Activated effector memory CD4-positive, alpha-beta T cell treated with Interleukin-2 at 50 U/mL for 16 hours (primary cell): ENCODE measurements around the gene ALDH3A1.
A peak's percentile ranks its signal among the peaks of the same experiment; 100 is the strongest.

Experiments
- DNase-seq: peaks from one replicate; pipeline ENCODE4 v3.0.0-alpha.2; 2020

The ALDH3A1 gene

DNA sequence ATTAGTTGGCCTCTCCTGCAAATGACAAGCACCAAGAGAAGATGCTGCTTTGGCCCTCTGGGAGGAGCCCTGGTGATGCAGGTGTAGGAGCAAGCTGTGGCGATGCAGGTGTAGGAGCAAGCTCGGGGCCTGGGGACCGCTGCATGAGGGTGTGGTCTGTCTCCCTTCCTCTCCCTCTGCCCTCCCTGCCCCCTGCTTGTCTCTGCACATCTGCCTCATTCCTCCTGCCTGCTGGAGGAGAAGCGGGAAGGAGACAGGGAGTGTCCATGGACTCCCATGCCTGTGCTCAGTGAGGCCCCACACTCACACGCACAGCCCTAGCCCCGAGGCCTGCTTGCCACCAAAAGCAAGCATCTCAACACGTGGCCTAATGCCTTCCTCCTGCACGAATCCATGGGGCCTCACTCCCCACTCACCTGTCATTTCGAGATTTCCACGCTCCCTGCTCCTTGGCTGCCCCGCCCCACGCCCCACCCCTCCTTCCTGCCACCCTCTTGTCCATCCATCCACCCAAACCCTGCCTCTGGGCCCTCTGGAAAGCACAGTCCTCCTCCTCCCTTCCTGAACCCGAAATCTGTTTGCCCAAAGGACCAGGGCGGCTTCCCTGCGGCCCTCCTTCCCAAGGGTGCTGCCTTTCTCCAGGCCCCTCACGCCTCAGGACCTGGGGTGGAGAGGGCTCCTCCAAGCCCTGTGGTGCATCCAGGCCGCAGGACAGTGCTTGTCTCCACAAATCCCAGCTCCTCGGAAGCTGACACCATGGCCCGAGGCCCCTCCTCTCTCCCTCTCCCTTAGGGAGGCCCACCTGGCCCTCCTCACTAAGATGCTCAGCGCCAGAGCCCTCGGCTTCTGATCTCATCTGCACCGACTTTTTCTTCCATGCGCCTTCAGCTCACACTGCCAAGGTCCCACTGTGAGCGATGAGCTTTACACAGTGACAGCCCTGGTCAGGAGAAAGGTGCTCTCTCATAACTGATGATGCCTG is 11.8 kb upstream of the ALDH3A1 start:
- DNase-seq: no peak

DNA sequence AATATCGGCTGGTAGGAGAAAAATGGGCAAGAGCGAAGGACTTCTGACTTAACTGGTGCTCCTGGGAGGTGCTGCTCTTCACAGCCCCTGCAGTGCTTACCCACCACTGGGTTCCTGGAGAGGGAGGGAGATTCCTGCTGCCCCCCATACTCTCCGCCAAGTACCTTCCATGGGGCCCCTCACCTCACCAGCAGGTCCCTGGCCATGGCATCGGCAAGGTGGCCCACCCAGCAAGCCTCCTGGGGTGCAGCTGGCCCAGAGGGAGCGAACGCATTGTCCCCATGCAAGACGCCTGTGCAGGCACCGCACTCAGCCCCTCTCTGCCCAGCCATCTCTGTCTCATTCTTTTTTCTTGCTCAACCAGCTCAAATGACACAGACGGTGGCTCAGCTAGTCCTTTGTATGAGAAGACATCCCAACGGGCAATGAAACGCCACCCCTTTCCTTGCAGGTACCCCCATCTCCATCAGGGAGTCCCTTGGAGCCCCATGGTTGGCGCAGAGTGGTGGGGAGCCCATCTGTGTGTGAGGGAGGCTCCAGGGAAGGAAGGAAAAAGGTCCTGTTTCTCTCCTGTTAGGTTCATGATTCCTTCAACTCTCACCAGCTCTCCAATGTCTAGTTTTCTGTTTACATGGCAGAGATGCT is 9.6 kb upstream of the ALDH3A1 start:
- no peak for DNase-seq

DNA sequence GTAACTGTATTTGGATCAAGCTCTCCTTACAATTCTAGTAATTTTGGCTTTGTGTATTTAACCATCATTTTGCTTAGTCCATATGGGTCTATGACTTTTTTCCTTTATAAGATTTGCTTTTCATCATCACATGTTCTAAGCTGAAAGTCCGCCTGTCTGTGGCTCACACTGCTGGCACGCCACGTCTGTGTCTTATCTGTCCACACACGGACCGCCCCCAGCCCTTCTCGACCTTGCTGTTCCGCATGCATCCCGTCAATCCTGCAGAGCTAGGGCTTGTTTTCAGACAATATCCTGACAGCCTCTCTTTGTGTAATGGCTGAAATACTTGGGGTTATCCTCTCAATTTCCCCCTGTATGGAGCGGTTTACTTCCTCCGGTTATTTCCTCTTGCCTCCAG is 8.4 kb upstream of the ALDH3A1 start:
- DNase-seq: no peak

DNA sequence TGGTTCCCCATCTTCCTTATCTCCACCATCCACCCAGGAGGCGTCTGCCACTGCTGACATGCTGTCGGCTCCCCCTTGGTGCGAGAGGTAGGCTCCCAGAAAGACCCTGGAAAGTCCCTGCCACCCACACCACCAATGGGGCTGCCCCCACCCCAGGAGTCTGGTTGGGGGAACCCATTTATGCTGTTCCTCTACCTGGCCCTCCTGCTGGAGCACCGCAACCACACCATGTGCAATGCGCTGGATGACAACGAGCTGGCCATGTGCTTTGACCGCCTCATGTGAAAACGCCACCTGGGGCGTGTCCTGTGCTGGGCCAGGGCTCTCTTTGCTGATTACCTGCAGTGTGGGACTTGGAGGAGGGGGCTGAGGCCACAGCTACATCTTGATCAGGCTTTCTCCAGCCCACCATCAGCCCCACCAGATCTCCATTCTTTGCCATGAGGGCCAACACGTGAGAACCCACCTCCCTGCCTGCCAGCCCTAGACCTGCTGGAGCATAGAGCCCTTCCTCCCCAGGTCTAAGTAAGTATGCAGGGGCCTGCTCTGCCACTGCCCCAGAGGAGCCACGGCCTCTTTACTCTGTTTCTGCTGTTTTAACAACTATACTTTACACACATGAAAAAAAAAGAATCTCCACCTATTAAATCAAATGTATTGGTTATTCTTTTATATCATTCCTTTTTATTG is 7.9 kb upstream of the ALDH3A1 start:
- no peak for DNase-seq

DNA sequence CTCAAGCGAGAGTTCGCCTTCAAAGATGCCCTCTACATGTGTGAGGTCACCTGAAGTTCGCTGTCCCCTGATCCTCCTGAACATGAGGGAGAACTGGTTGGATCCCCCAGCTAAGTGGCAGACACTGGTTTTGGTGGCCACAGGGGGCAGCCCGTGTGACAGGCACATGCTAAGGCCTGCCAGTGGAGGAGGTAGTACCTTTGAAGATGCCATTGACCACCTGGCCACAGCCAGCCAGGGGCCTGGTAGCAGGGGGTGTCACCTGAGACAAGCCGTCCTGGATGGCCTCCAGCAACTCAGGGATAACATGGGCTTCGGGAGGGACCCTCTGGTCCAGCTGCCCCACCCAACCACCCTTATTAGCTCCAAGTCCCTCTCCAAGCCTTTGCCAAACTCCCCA is 7.3 kb upstream of the ALDH3A1 start:
- DNase-seq: no peak

DNA sequence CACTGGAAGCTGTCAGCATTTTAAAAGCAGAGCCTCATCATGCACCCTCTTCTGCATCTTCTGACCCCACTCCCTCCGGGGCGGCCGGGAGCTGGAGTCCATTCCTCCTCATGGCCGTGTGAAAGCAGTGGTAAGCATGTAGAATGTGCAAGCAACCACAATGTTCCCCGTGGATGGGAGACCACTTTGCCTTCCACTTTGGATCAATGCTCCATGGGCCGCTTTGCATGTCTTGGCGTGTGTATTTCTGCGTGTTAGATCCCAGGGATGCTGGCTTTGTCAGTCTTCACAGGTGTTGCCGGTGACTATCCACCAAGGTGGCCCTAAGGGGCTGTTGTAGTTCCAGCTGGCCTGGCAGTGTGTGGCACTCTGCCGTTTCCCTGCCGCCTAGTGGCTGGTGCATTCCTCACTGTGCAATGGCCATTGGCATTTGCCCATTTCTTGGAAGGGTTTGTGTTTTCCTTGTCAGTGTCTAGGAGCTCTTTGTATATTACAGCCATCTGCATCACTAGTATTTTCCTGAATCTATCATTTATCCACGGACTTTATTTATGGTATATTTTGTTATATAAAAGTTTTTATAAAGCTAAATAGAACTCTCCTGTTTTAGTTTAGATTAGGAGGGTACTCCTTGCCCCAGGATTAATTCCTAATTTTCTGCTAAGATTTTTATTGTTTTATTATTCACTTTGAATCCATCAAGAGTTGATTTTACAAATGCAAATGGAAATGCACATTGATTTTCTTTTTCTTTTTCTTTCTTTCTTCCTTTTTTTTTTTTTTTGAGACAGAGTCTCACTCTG is 5.8 kb upstream of the ALDH3A1 start:
- no peak for DNase-seq

DNA sequence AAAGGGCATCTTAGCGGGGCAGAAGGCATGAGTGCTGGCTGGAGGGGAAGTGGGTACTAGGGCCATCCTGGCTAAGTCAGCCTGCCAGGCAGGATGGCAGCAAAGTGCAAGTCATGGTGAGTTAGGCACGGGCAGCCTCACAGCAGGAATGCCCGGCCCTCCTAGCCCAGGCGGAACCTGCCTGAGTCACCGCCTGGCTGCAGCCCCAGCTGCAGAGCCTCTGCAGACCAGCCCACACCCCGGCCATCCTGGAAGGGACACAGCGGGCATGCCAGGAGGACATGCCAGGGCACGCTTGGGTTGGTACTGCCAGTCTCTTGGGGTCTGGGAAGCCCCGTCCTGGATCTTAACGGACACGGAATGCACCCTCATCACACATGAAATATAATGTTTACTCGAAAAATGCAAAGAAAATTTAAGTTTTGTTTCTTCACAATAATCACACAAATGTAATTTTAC is 5.0 kb upstream of the ALDH3A1 start:
- DNase-seq: no peak

DNA sequence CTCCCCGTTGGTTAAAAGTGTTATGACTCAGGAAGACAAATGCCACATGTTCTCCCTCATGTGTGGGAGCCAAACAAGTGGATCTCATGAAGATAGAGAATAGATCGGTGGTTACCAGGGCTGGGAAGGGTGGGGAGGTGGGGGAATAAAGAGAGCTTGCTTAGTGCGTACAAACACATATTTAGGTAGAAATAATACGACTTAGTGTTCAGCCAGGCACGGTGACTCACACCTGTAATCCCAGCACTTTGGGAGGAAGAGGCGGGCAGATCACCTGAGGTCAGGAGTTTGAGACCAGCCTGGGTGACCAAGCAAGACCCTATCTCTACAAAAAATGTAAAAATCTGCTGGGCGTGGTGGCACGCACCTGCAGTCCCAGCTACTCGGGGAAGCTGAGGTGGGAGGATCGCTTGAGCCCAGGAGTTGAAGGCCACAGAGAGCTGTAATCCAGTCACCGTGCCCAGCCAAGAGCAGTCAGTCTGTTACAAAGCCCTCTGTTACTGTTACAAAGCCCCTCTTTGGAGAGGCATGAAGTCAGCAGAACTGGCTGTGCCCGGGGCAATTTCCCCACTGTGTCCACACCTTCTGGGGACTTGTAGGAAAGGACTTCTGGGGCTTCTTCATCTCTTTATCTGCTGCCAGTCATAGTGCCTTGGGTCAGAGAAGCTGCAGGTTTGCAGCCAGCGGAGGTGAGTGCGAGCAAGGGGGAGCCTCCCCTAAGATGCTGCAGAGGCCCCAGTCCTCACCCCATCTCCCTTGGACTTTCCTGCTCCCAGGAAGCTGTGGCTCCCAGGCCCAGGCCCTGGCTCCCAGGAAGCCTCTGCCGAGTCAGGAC is 4.3 kb upstream of the ALDH3A1 start:
- DNase-seq: no peak

DNA sequence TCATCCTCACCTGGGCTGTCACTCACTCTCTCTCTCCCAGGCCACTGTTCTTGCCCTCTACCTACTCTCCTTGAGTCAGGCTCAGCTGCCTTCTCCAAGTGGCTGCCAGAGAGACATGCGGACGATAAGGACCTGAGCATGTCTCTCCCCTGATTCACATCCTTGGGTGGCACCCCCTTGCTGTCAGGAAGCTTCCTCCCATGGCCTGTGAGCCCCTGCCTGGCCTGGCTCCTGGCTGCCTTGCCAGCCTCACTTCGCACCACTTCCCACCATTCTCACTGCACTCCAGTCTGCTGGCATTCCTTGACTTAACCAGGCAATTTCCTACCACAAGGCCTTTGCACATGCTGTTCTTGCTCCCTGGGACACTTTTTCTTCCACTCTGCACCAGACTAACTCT is 2.7 kb upstream of the ALDH3A1 start:
- DNase-seq: no peak

DNA sequence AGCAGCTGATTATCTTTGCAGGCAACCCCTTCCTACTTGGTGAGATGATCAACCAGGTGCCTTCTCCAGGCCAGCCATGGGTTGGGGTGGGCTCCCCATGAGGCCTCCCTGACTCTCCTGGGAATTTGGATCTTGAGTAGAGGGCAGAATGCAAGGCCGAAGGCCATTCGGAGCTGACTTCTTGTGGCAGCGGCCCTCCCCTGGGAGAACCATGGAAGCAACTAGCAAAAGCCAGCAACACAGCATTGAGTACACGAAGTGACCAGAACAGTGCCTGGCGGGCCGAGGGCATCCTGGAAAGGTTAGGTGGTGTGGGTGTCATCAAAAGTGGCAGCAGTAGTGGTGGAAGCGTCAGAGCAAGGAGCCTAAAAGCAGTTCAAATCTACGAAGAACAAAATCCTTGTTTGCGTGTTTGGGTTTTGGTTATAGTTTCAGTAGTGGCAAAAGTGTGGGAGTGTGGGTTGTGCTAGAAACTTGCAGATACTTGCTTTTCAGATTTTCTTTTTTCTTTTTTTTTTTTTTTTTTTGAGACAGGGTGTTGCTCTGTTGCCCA is 2.0 kb upstream of the ALDH3A1 start:
- no peak for DNase-seq

DNA sequence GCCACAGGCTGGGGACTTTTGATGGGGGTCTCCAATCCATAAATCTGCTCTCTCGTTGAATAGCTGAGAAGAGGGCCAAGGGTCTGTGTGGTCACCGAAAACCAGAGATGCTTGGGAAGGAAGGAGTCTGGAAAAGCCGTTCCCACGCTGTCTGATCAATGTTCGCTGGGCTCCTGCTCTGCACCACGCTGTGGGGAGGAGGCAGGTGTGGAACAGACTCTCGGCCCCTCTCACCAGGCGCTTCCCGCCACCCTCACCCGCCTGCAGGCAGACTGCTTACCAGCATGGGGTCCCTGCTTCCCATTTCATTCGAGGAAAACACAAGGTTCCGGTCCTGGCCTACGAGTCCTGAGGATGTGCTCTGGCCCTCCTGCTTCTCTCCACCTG is 702 bp upstream of the ALDH3A1 start:
- no peak for DNase-seq

DNA sequence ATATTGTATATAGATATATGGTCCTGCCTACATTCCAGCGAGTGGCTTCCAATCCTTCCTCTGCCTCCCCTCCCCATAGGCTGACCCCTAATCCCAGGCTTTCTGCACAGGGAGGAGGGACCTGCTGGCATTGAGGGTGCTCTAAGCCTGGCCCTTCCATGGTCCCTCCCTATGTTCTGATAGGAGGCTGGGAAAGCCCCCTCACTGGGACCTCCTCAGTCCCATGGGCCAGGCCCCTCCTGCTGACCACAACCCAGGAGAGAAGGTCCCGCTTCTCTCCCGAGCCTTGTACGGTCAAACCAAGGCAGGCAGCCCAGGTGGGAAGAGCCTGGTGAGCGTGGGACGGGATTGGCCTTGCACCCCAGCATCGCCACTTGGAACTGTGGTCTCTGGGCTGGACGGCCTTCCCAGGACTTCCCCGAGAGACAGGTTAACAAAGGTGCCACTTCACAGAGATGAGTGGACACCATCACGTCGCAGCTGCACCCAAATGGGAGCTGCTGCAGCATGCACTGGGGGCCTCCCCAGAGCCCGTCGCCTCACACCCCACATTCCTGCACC is 859 bp downstream of the ALDH3A1 start:
- no peak for DNase-seq

DNA sequence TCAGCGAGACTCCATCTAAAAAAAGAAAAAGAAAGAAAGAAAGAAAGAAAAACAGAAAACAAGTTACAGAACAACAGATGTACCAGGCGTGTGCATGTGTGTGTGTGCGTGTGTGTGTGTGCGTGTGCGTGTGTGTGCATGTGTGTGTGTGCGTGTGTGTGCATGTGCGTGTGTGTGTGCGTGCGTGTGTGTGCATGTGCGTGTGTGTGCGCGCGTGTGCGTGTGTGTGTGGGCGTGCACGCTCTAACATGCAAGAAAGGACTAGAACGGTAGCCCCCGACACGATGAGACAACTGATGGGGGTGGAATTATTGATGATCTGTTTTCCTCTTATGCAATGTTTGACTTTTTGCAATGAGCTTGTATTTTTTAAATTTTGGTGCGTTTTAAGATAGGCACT is 1.6 kb downstream of the ALDH3A1 start:
- no peak for DNase-seq

DNA sequence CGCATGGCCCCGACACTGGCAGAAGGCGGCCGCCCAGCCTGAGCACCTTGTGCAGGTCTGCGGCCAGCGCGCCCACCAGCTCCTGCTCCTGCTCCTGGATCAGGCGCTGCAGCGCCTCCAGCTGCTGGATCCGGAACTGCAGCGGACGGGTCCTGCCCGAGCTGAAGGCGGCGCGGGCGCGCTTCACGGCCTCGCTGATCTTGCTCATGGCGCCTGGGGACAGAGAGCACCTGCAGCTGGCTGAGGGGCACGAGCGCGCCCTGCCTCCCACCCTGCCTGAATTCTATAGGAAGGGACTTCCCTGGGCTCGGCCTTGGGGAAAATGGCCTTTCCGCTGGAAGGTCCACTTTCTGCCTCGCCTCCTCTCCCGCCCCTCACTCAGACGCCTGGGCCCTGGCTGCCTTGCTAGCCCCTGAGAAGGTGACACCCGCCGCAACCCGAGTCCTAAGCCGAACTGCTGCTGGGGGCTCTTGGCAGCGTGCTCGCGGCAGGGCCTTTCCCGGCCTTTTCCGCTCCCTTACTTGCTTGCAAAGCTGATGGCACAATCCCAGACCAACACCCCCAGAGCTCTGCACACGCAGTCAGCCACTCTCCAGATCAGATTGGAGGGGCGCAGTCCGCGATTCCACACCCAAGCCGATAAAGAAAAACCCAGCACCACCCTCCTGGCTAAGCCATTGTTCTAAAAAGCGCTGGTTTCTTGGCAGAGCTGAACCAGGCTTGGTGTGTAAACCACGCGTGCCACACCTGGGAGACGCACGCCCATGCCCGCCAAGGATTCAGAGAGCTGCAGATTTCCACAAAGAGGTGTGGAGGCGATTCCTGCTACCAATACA is 3.0 kb downstream of the ALDH3A1 start:
- DNase-seq: peak; percentile 71

DNA sequence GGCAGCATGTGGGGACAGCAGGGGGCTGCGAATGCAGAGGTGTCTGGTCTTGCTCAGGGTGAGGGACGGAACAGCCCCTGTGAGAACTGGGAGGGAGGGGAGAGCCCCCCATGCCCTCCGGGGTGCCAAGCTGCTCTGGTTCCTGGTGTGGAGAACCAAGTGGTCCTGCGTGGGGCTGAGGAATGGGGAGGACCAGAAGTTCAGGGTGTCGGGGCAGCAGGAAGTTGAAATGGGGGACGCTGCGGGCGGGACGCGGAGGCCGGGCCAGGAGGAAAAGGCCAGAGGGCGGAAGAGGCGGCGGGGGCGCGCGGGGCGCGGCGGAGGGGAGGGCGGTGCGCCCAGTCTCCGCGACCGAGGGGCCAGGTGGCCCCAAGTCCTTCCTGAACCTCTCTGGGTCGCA is 3.6 kb downstream of the ALDH3A1 start:
- no peak for DNase-seq

DNA sequence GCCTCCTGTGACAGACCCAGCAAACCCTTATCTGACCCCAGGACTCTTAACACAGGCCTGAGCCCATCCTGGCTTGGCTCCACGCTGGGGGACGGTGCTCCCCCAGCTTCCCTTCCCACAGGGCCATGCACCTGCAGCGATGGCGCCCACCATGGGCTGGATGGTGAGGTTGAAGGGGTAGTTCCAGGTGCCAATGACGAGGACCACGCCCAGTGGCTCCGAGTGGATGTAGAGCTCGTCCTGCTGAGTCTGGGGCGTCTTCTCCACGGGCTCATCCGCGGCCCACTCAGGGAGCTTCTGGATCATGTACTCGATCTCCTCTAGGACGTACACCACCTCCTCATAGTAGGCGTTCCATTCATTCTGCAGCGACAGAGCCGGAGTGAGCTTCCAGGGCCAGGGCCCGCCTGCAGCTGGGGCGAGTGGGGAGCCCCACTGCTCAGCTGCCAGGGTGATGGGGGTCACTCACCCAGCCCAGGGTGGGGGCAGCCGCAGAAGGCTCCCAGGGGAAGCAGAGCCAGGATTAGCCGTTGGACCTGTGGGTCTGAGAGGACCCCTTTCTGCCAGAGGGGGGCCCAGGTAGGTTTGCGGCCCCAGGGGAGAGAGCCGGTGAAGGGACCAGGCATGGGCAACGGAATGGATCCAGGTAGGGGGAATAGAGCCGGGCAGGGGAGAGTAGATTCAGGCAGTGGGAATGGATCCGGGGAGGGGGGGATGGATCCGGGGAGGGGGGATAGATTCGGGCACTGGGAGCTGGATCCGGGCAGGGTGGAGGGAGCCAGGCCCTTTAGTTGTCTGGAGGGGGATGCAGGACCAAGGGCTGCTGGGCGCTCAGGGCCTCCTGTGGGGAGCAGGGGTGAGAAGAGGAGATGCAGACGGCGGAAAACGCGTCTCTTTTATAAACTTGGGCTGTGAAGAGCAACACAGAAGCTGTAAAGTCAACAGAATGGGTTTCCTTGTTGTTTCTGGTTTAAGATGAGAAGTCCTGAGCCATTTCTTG is 4.7 kb downstream of the ALDH3A1 start:
- no peak for DNase-seq

DNA sequence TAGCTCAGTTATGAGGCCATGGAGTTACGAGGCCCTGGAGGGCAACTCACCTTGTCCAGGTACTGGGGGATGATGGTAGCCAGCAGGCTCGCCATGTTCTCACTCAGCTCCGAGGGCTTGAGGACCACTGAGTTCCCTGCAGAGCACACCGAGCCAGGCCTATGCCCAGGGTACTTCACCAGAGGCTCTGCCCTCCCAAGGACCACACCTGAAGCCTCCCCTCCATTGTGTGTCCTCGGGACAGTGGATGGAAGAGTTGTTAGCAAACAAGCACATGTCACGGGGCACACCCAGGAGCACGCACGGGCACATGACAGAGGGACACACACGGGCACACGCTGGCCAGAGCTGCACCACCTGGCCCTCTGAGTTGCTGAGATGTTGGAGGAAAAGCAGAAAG is 5.6 kb downstream of the ALDH3A1 start:
- DNase-seq: no peak

DNA sequence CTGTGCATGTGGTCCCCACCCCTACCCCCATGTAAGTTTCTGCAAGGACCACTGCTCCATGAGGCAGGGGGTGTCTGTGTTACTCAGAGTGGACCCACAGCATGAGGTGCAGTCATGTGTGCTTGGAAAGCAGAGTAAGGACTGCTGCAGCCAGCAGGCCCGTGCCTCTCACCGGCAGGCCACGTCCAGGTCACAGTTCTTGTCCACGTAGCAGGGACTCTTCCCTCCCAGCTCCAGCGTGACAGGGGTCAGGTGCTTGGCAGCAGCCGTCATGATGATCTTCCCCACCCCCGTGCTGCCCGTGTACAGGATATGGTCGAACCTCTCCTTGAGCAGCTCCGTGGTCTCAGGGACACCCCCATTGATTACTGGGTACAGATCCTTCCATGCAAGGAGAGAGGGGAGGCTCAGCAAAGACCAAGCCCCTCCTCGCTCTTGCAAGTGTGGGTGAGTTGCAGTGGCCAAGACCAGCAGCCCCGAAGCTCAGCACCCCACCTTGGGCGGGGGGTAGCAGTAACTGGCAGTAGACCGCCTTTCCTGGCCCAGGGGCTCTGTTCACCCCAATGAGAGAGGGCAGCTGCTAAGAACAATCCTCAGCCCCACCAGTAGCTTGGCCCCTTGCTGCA is 6.2 kb downstream of the ALDH3A1 start:
- DNase-seq: no peak
